Naive thymus-derived CD8-positive, alpha-beta T cell (primary cell): ENCODE data around the gene UBFD1. TPM values are rescaled to one million over a fixed set of nuclear protein-coding genes. Genes with fewer than 3 reads are reported as not detected.

ENCODE experiments used
- ATAC-seq, 2 donors: fragments of 150-1000 bp; cut with Tn5 transposase in 1 of 2; sonication (Bioruptor Pico), chemical (Tn5 transposase) in 1 of 2; 1 replicate in 1 of 2; 2 replicates in 1 of 2; pipeline ENCODE4 v1.10.0; 2021; ENCODE audit warnings: mild to moderate bottlenecking in 2 of 2, moderate library complexity in 2 of 2
- POLR2A ChIA-PET: fragments of 350-600 bp; sonication (Branson Sonifier 250); formaldehyde crosslinking; loops from one replicate; lab custom pipeline; 2021; ENCODE audit warnings: antibody characterized with exemption; lab: Charles Lee
- DNase-seq, 10 donors: peaks; one replicate each; pipeline versions ENCODE4 v3.0.0 to v3.0.0-alpha.2; 2020 to 2022
- H3K27ac Mint-ChIP-seq, 10 donors: one replicate each; pipeline ENCODE4 v1.8.0; 2020 to 2022; ENCODE audit warnings: mild to moderate bottlenecking in 10 of 10, mixed read lengths in 10 of 10, moderate library complexity in 4 of 10, inconsistent platforms in 1 of 10
- H3K27me3 Mint-ChIP-seq, 5 donors: one replicate each; pipeline ENCODE4 v1.8.0; 2021 to 2022; ENCODE audit warnings: mixed read lengths in 5 of 5
- H3K36me3 Mint-ChIP-seq, 3 donors: one replicate each; pipeline ENCODE4 v1.8.0; 2020 to 2022; ENCODE audit warnings: mixed read lengths in 3 of 3, mild to moderate bottlenecking in 2 of 3, inconsistent platforms in 1 of 3
- H3K4me1 Mint-ChIP-seq, 4 donors: one replicate each; pipeline ENCODE4 v1.8.0; 2021 to 2022; ENCODE audit warnings: mixed read lengths in 4 of 4
- H3K4me3 Mint-ChIP-seq, 10 donors: one replicate each; pipeline ENCODE4 v1.8.0; 2020 to 2022; ENCODE audit warnings: mild to moderate bottlenecking in 10 of 10, mixed read lengths in 10 of 10, moderate library complexity in 6 of 10, inconsistent platforms in 1 of 10
- H3K9me3 Mint-ChIP-seq, 9 donors: one replicate each; pipeline ENCODE4 v1.8.0; 2020 to 2022; ENCODE audit warnings: mixed read lengths in 9 of 9, mild to moderate bottlenecking in 3 of 9, inconsistent platforms in 1 of 9, moderate library complexity in 1 of 9
- polyA plus RNA-seq, 3 donors: library from polyadenylated mRNA; unstranded; fragments of 300-500 nt; fragmentation: Illumina TruSeq; gene quantifications; one replicate each; pipeline ENCODE4 v1.2.3, GENCODE V29; 2021
- total RNA-seq, 8 experiments: library from RNA in 2 of 8; stranded (reverse) in 2 of 8; gene quantifications; one replicate each; pipeline ENCODE4 v1.2.3 and lab custom pipeline; 2021 to 2026

UBFD1 gene
- total and polyA plus RNA-seq, 5 experiments from 2014 or later, result 12.2 to 58.7 (median 15.4) TPM

DNA sequence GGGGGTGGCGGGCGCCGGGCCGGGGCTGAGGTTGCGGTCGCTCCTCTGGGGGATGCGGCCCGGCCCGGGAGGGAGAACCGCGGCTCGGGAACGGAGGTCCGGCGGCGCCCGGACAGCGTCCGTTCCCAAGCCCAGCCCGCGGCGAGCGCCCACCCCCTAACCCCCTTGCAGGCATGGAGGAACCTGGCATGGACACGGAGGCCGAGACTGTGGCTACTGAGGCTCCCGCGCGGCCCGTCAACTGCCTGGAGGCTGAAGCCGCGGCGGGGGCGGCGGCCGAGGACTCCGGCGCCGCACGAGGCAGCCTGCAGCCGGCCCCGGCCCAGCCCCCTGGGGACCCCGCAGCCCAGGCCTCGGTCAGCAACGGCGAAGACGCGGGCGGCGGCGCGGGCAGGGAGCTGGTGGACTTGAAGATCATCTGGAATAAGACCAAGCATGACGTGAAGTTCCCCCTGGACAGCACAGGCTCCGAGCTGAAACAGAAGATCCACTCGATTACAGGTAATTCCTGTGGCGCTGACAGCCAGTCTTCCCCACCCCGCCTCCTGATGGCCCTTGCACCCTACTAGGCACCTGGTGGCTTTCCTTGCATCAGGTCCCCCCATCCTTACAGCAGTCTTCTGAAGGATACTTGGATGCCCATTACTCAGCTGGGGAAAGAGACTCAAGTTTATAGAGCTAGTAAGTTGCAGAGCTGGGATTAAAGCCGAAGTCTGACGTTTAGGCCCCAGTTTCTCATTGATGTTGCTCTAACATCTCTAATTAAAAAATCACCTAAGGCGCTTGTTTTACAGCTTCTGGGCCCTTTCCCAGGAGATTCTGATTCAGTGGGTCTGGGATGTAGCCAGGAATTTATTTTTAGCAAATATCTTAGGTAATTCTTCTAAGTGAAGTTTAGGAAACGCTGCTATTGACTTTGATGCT lies 514 bp downstream of the UBFD1 start:
- H3K27me3 Mint-ChIP-seq, result no peaks in the 10 kb centered on the region
- DNase-seq (peak in 2 of 10 donors; percentile 2 to 3), ATAC-seq (peak; percentile 15 to 23)
- peak overlapping the region; percentile 88 to 96 (median 93) for H3K4me3 Mint-ChIP-seq
- peak overlapping the region; percentile 37 to 97 (median 96) for H3K27ac Mint-ChIP-seq
- POLR2A ChIA-PET, result interaction anchor here (0.6 to 1.3 kb wide), 7 partner anchors 34 to 100 kb away, joined by 3 to 8 read pairs (median 3); partner anchors contain the start of gene GGA2
- peaks cover 14 to 48% (median 36%) of the 10 kb centered on the region in 4 donors for H3K4me1 Mint-ChIP-seq
- peaks cover 0 to 44% (median 5%) of the 10 kb centered on the region in 3 donors for H3K36me3 Mint-ChIP-seq
- H3K9me3 Mint-ChIP-seq, result no peaks in the 10 kb centered on the region

DNA sequence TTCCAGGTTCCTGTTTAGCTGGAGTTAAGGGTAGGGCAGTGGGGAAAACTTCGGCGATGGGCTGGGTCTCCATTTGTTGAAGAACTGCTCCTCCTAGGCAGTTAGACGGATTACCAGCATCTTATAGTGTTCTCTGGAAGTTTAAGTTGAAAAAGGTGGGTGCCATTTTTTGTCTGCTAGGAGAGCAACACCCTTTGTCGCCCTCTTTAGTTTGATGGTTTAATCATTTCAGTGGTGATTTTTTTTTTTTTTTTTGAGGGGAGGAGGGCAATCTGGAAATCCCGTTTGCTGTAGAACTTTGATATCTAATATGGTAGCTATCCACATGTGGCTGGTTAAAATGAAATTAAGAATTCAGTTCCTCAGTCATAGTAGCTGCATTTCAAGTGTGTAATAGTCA lies 4.1 kb downstream of the UBFD1 start:
- Mint-ChIP-seq H3K4me3 (no peak overlapping the region), H3K27ac (no peak overlapping the region), H3K9me3 (no peaks in the 10 kb centered on the region), H3K27me3 (no peaks in the 10 kb centered on the region), H3K36me3 (peaks cover 0 to 69% (median 19%) of the 10 kb centered on the region in 3 donors), H3K4me1 (peaks cover 18 to 37% (median 31%) of the 10 kb centered on the region in 4 donors)
- ATAC-seq (no peak), DNase-seq (no peak)
- POLR2A ChIA-PET, result no interaction called here

DNA sequence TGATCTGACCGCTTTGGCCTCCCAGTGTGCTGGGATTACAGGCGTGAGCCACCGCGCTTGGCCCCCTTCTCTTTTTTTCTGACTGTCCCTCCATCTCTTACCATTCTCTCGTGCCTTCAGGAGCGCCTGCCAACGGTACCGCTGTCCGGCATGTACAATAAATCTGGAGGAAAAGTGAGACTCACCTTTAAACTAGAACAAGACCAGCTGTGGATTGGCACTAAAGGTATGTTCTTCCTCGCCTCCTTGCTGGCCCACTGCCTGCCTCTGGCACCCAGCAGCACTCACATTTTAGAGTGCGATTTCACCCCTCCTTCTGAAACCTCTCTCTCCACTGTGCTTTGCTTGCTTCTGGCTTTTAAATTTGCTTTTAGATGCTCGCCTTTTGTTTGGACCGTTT lies 5.0 kb downstream of the UBFD1 start:
- POLR2A ChIA-PET, result no interaction called here
- Mint-ChIP-seq H3K27ac (no peak overlapping the region), H3K4me3 (peak overlapping the region in 1 of 10 donors; percentile 14), H3K4me1 (peaks cover 14 to 30% (median 24%) of the 10 kb centered on the region in 4 donors), H3K36me3 (peaks cover 0 to 78% (median 19%) of the 10 kb centered on the region in 3 donors), H3K27me3 (no peaks in the 10 kb centered on the region), H3K9me3 (no peaks in the 10 kb centered on the region)
- no peak for ATAC-seq
- no peak for DNase-seq

DNA sequence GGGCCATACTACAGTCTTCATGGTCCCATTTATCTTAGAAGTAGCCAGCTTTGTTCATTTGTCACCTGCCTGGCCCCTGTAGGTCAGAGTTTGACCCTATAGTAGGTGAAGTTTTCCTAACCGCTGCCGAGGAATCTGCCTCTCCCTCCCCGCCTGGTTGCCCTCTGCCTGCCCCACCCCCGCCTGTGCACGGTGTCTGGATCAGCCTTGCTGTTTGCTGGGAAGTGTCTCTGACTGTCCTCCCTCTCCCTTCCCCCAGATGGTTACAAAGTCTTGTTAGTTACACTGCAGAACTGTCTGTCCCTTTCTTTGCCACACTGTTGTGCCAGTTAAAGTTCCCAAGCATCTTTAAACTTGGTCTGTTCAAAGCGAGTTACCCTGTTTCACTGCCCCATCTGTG lies 5.7 kb downstream of the UBFD1 start:
- POLR2A ChIA-PET, result no interaction called here
- ATAC-seq, result no peak
- Mint-ChIP-seq H3K9me3 (no peaks in the 10 kb centered on the region), H3K4me1 (peaks cover 14 to 28% (median 24%) of the 10 kb centered on the region in 4 donors), H3K4me3 (peak overlapping the region in 1 of 10 donors; percentile 10), H3K27ac (peak overlapping the region in 1 of 10 donors; percentile 84), H3K36me3 (peaks cover 0 to 85% (median 19%) of the 10 kb centered on the region in 3 donors), H3K27me3 (no peaks in the 10 kb centered on the region)
- no peak for DNase-seq

DNA sequence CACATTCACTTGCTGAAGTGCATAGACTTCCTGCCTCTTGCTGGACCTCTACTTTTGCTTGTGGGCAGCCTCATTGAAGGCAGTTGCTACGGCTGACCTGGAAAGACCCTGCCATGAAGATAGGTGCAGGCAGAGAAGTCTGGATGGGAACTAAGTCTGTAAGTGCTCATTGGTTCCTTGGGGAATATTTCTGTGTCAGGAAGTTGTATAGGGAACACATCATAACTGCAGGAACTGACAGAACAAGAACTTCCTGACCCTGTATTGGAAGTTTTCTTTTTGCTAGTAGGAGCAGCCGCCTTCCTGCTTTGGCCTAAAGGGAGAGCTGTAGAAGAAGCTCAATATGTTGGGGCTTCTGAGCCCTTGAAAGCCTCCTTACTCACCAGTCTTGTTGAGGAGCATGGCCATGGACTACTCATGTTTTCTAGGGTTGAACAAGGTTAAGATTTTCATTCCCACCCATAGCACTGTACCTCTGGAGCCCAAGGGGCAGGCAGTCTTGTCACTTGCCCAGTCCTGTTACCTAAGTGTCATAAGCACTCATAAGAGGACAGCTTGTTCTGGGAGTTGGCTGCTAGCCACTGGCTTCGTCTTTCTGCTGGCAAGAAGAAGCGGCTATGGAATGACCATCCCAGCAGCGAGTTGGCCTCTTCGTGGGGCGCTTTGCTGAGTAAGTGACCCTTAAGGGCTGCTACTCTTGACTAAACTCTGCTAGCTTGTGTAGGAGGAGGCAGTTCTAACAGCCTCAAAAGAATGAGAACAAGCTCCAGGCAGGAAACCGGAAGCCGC lies 7.2 kb downstream of the UBFD1 start:
- ATAC-seq, result no peak
- H3K4me3 Mint-ChIP-seq, result no peak overlapping the region

DNA sequence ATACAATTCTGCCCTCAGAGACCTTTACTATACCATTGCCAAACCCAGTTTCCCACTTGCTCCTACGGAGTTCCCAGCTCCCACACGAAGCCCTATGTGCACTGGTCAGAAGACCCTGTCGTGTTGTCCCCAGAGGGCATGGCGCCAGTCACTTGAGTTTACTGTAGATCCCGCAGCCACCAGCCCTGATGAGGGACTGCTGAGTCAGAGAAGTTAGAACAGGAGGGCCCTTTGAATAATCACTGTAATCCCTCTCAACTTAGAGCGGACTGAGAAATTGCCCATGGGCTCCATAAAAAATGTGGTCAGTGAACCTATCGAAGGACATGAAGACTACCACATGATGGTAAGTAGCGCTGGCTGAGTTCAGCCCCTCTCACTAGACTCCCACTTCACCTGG lies 9.2 kb downstream of the UBFD1 start:
- Mint-ChIP-seq H3K9me3 (no peaks in the 10 kb centered on the region), H3K27me3 (no peaks in the 10 kb centered on the region), H3K27ac (peak overlapping the region in 2 of 10 donors; percentile 55 to 72), H3K36me3 (peaks cover 0 to 94% (median 29%) of the 10 kb centered on the region in 3 donors), H3K4me3 (no peak overlapping the region), H3K4me1 (peaks cover 0 to 12% (median 4%) of the 10 kb centered on the region in 4 donors)
- no peak for DNase-seq
- POLR2A ChIA-PET, result interaction anchor here (1.0 kb wide), 1 partner anchor 30 kb away, joined by 3 read pairs; the partner anchor contains the start of gene NDUFAB1
- ATAC-seq, result no peak

More for the DNA sequence above, 7.2 kb downstream of the UBFD1 start:
- POLR2A ChIA-PET, result no interaction called here
- Mint-ChIP-seq H3K9me3 (no peaks in the 10 kb centered on the region), H3K36me3 (peaks cover 0 to 91% (median 20%) of the 10 kb centered on the region in 3 donors), H3K4me1 (peaks cover 6 to 13% (median 13%) of the 10 kb centered on the region in 4 donors), H3K27ac (no peak overlapping the region), H3K27me3 (no peaks in the 10 kb centered on the region)
- DNase-seq, result no peak

DNA sequence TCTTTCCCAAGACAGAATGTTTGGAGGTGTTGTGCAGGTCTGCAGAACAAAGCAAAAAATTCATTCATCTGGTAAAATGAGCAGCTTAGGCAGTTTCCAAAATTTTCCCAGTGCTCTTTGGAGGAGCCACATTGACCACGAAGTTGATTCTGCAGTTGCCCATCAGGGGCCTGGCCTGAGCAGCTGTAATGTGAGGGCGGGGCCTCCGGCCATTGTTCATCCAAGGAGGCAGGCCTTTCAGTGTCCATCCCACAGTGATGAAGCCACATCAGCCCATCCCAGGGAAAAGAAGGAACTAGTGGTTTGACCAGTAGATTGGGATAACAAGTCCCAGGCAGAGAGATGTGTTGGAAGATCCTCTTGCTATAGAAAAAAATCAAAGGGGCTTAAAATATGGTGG lies 10.1 kb downstream of the UBFD1 start:
- DNase-seq (no peak), ATAC-seq (no peak)
- no peak overlapping the region for H3K4me3 Mint-ChIP-seq
- H3K27ac Mint-ChIP-seq, result peak overlapping the region in 1 of 10 donors; percentile 40
- no peaks in the 10 kb centered on the region for H3K27me3 Mint-ChIP-seq
- H3K4me1 Mint-ChIP-seq, result peaks cover 0 to 15% (median 4%) of the 10 kb centered on the region in 4 donors
- H3K36me3 Mint-ChIP-seq, result peaks cover 0 to 94% (median 27%) of the 10 kb centered on the region in 3 donors
- POLR2A ChIA-PET, result interaction anchor here (1.0 kb wide), 1 partner anchor 29 kb away, joined by 3 read pairs; the partner anchor contains the start of gene NDUFAB1
- H3K9me3 Mint-ChIP-seq, result no peaks in the 10 kb centered on the region

DNA sequence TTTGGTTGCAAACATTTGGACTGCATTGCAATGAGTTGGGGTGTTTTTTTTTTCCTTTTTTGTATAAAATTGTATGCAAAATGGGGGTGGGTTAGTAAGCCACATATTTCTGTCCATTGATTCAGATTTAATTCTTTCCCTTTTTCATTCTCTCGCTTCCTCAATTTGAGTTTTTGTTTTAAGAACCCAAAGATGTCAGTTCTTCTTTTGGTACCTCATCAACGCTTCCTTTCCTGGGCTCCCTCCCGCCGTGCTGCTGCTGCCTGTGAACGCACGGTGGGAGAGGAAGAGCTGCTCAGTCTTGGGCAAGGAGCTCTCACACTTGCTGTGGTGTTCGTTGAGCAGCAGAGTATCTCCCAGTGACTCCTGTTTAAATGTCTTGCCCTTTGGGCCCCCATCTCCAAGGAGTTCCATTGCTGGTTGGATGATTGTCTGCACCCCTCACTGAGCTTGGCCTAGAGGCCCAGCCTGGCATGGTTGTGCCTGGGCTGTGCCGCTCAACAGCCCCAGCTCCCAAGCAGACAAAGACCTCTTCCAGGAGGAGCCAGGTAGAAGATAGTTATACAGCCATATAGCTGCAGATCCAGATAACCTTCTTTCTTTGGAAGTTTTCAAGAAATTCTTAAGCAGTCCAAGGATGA lies 13.6 kb downstream of the UBFD1 start:
- POLR2A ChIA-PET, result no interaction called here
- H3K36me3 Mint-ChIP-seq, result peaks cover 0 to 92% (median 13%) of the 10 kb centered on the region in 3 donors
- DNase-seq, result peak in 1 of 10 donors; percentile 6

DNA sequence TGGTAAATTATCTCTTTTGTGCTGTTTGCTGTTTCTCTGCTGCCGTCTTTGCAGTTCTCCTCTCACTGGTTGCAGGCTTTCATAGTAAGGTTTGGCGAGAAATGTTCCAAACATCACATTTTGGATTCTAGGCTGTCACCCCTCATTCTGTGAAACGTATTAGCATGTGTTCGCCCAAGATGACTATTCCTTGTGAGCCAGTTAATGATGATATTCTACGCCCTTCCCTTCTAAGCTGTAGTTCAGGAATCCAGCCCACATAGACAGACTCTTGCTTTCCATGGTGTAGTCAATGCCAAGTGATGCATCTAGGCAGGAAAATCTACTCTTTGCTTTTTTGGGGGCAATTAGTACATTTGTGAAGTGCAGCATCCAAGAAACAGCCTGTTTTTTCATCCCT lies 14.4 kb downstream of the UBFD1 start:
- H3K9me3 Mint-ChIP-seq, result no peaks in the 10 kb centered on the region
- peak overlapping the region in 3 of 10 donors; percentile 6 to 48 (median 15) for H3K27ac Mint-ChIP-seq
- peaks cover 0 to 86% (median 13%) of the 10 kb centered on the region in 3 donors for H3K36me3 Mint-ChIP-seq
- H3K27me3 Mint-ChIP-seq, result no peaks in the 10 kb centered on the region
- H3K4me3 Mint-ChIP-seq, result no peak overlapping the region
- POLR2A ChIA-PET, result no interaction called here
- peaks cover 0 to 15% (median under 1%) of the 10 kb centered on the region in 4 donors for H3K4me1 Mint-ChIP-seq
- DNase-seq (no peak), ATAC-seq (no peak)

More for the DNA sequence above, 13.6 kb downstream of the UBFD1 start:
- peaks cover 0 to 15% (median under 1%) of the 10 kb centered on the region in 4 donors for H3K4me1 Mint-ChIP-seq
- H3K9me3 Mint-ChIP-seq, result no peaks in the 10 kb centered on the region
- H3K27me3 Mint-ChIP-seq, result no peaks in the 10 kb centered on the region
- ATAC-seq, result no peak
- H3K4me3 Mint-ChIP-seq, result no peak overlapping the region
- H3K27ac Mint-ChIP-seq, result peak overlapping the region in 3 of 10 donors; percentile 11 to 59 (median 15)

DNA sequence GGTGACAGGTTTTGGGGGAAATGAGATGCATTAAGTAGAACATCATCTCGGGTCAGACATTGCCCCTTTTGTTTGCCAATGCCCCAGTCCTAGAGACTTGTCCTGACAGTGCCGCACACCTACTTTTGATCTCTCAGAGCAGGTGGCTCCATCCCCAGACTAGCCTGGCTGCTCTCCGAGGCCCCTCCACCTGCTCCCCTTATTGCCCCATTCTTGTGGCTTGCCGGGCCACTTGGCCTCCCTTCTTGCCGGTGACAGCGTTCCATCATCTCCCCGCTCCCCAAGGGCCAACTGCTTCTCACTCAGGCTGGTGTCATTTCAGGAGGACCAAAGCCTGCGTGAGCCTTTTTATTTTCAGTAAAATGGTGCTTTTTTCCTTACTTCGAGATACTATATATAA lies 14.9 kb downstream of the UBFD1 start:
- no peak for ATAC-seq
- Mint-ChIP-seq H3K36me3 (peaks cover 0 to 81% (median 13%) of the 10 kb centered on the region in 3 donors), H3K4me1 (peaks cover 0 to 15% (median under 1%) of the 10 kb centered on the region in 4 donors), H3K9me3 (no peaks in the 10 kb centered on the region), H3K4me3 (no peak overlapping the region), H3K27me3 (no peaks in the 10 kb centered on the region), H3K27ac (peak overlapping the region in 1 of 10 donors; percentile 48)
- POLR2A ChIA-PET, result no interaction called here
- DNase-seq, result no peak

DNA sequence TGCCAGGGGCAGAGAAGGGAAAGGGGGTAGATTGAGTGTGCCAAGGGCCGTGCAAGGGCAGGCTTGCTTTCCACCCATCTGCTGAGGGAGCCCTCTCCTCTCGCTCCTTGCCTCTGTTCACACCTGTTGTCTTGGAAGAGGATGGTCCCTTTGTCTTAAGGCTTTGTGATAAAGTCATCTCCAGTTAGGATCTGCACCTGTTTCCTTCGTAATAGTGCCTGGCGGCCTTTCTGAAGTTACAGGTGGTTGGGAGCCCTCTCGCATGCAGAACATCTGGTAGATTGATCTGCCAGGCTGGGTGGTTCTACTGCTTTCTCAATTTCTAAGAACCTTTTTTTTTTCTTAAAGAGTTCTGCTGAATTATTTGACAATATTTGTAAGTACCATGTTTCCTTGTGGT lies 16.3 kb downstream of the UBFD1 start:
- H3K4me3 Mint-ChIP-seq, result no peak overlapping the region
- POLR2A ChIA-PET, result no interaction called here
- peak overlapping the region in 1 of 10 donors; percentile 70 for H3K27ac Mint-ChIP-seq
- peaks cover 0 to 15% (median under 1%) of the 10 kb centered on the region in 4 donors for H3K4me1 Mint-ChIP-seq
- ATAC-seq (no peak), DNase-seq (no peak)
- H3K27me3 Mint-ChIP-seq, result no peaks in the 10 kb centered on the region
- H3K36me3 Mint-ChIP-seq, result peaks cover 0 to 73% (median 14%) of the 10 kb centered on the region in 3 donors
- no peaks in the 10 kb centered on the region for H3K9me3 Mint-ChIP-seq

DNA sequence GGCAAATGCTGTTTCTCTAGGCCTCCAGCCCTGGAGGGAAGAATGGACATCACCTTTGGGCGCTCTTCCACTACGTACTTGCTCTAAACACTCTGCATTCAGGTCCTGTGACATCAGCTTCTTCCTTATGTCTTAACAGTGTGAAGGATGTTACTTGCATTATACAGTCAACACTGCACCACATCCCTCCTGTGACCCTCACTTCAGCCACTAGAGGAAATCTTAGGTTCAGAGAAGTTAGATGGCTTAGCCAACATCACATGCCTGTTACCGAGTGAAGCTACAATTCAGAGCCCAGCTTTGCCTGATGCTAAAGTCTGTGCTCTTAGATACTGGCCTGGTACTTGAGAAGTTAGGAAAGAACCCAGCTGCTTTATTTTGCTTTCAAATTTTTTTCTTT lies 18.3 kb downstream of the UBFD1 start:
- Mint-ChIP-seq H3K27ac (peak overlapping the region in 3 of 10 donors; percentile 27 to 72 (median 43)), H3K36me3 (peaks cover 0 to 75% (median 13%) of the 10 kb centered on the region in 3 donors), H3K4me1 (peaks cover 0 to 10% (median 0%) of the 10 kb centered on the region in 4 donors), H3K27me3 (no peaks in the 10 kb centered on the region), H3K4me3 (no peak overlapping the region), H3K9me3 (no peaks in the 10 kb centered on the region)
- DNase-seq, result no peak
- ATAC-seq, result no peak
- POLR2A ChIA-PET, result no interaction called here
